ENCODE measurements around the gene FBXO10. TPM values are rescaled to one million over a fixed set of nuclear protein-coding genes. Genes with fewer than 3 reads are reported as not detected.

The FBXO10 gene
- total RNA-seq, 4 donors from 2014 or later, result 4.2 to 16.5 (median 6.8) TPM

DNA sequence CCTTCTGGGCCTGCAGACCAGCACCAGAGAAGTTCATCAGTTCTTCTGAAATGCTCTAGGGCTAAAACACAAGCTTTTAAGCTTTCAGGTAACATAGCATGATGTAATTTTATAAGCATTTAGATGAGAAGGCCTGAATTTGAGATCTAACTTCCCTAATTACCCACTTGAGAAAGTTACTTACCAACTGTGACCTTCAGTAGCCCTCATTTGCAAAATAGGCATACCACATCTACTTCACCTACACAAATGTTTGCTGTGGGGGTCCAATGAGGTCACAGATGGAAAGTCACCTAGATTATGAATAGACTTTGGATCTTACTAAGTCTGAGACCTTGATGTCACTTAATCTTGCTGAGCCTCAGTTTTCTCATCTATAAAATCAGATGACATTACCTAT, 36.5 kb downstream of the FBXO10 start:
- no peak for TF ChIP-seq CTCF (IDR thresholded peaks at IDR 0.05)
- no peak for TF ChIP-seq EP300 (IDR thresholded peaks at IDR 0.05; ENCODE audit: low read depth)
- TF ChIP-seq POLR2AphosphoS5 (IDR thresholded peaks at IDR 0.05), result no peak
- TF ChIP-seq POLR2A (IDR thresholded peaks at IDR 0.05), result no peak
- in situ Hi-C loops (cut with MboI; ENCODE audit: low pct_ligation_motif_present in 1 of 4, low pct_unique_long_range_greater_than_20kb in 1 of 4, low sequenced_read_pairs in 3 of 4) (loop anchor here in 1 of 4 donors (25.0 kb wide), 1 partner anchor 123 kb away; the partner anchor contains the start of gene FRMPD1), intact Hi-C loops (cut with DNase I; ENCODE audit: low total_unique reads) (no loop called here)
- no peaks in the 10 kb centered on the region for H3K9me3 ChIP-seq
- no peak overlapping the region for H3K4me3 ChIP-seq
- no peaks in the 10 kb centered on the region for H3K27me3 ChIP-seq
- H3K4me1 ChIP-seq, result peaks cover 0 to 5% (median 2%) of the 10 kb centered on the region in 4 donors
- H3K27ac ChIP-seq, result no peak overlapping the region
- DNase-seq, result no peak
- peaks cover 0 to 5% (median 0%) of the 10 kb centered on the region in 4 donors for H3K36me3 ChIP-seq

DNA sequence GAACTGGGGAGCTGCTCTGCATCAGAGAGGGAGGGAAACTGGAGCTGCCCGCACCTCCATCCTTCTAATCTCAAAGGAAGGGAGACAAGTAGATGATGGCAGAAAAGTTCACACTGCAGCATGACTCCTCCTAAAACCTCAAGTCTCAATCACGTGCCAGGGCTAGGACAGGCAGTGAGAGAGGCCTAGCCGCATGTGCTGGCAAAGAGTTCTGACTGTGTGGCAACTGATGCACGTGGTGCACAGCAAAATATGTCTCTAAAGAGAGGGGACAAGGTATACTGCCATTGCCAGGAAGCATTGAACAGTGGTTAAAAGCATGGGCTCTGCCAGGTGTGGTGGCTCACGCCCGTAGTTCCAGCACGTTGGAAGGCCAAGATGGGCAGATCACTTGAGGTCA, 38.1 kb downstream of the FBXO10 start:
- Histone ChIP-seq H3K36me3 (peaks cover 0 to 5% (median 0%) of the 10 kb centered on the region in 4 donors), H3K9me3 (no peaks in the 10 kb centered on the region), H3K27me3 (no peaks in the 10 kb centered on the region), H3K4me3 (no peak overlapping the region), H3K4me1 (peaks cover 0 to 5% (median 2%) of the 10 kb centered on the region in 4 donors), H3K27ac (no peak overlapping the region)
- DNase-seq, result no peak
- no peak for TF ChIP-seq CTCF (IDR thresholded peaks at IDR 0.05)
- no peak for TF ChIP-seq EP300 (IDR thresholded peaks at IDR 0.05; ENCODE audit: low read depth)
- no peak for TF ChIP-seq POLR2AphosphoS5 (IDR thresholded peaks at IDR 0.05)
- no peak for TF ChIP-seq POLR2A (IDR thresholded peaks at IDR 0.05)
- intact Hi-C loops (cut with DNase I; ENCODE audit: low total_unique reads) (no loop called here), in situ Hi-C loops (cut with MboI; ENCODE audit: low pct_ligation_motif_present in 1 of 4, low pct_unique_long_range_greater_than_20kb in 1 of 4, low sequenced_read_pairs in 3 of 4) (loop anchor here in 1 of 4 donors (25.0 kb wide), 1 partner anchor 124 kb away; the partner anchor contains the start of gene FRMPD1)
- WGBS, 2 donors (ENCODE audit: low coverage in 1 of 2), result 80 to 92% methylated on average over 1 to 7 of the region's 7 CpGs

- Histone ChIP-seq H3K4me1 (no peaks in the 10 kb centered on the region), H3K9me3 (no peaks in the 10 kb centered on the region), H3K27me3 (no peaks in the 10 kb centered on the region), H3K4me3 (no peak overlapping the region), H3K27ac (no peak overlapping the region), H3K36me3 (peaks cover 0 to 5% (median 0%) of the 10 kb centered on the region in 4 donors)
- WGBS, 2 donors (ENCODE audit: low coverage in 1 of 2), result 89% methylated on average over 10 of the region's 10 CpGs
- intact Hi-C loops (cut with DNase I; ENCODE audit: low total_unique reads) (no loop called here), in situ Hi-C loops (cut with MboI; ENCODE audit: low pct_ligation_motif_present in 1 of 4, low pct_unique_long_range_greater_than_20kb in 1 of 4, low sequenced_read_pairs in 3 of 4) (loop anchor here in 1 of 4 donors (25.0 kb wide), 1 partner anchor 127 kb away; the partner anchor contains the start of gene FRMPD1)
- TF ChIP-seq CTCF (IDR thresholded peaks at IDR 0.05), result no peak
- no peak for TF ChIP-seq POLR2AphosphoS5 (IDR thresholded peaks at IDR 0.05)
- no peak for TF ChIP-seq EP300 (IDR thresholded peaks at IDR 0.05; ENCODE audit: low read depth)
- no peak for TF ChIP-seq POLR2A (IDR thresholded peaks at IDR 0.05)
- no peak for DNase-seq
Observed at GRCh38 chr9:37534901-37535300, 41.3 kb downstream of the FBXO10 start.

DNA sequence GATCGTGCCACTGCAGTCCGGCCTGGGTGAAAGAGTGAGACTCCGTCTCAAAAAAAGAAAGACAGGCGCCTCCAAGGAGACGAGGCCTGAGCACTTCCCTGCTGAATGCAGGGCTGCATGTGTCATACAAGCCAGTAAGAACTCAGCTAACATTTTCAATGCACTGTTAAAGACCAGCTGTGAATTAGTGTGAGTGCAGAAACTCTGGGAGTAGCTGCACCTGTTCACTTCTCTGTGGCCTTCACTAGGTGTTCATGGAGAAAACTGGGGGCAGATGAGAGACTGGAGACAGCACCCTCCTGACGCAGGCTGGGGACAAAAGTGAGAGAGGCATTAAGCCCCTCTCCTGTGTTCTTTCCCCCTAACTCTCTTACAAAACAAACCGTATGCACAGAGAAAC, 41.8 kb downstream of the FBXO10 start:
- no peaks in the 10 kb centered on the region for H3K4me1 ChIP-seq
- no peak for TF ChIP-seq POLR2A (IDR thresholded peaks at IDR 0.05)
- no peak for TF ChIP-seq EP300 (IDR thresholded peaks at IDR 0.05; ENCODE audit: low read depth)
- no peak for TF ChIP-seq POLR2AphosphoS5 (IDR thresholded peaks at IDR 0.05)
- no peak for TF ChIP-seq CTCF (IDR thresholded peaks at IDR 0.05)
- H3K27me3 ChIP-seq, result no peaks in the 10 kb centered on the region
- 40 to 93% methylated on average over 1 to 7 of the region's 7 CpGs for WGBS, 2 donors (ENCODE audit: low coverage in 1 of 2)
- in situ Hi-C loops (cut with MboI; ENCODE audit: low pct_ligation_motif_present in 1 of 4, low pct_unique_long_range_greater_than_20kb in 1 of 4, low sequenced_read_pairs in 3 of 4), result loop anchor here in 1 of 4 donors (25.0 kb wide), 1 partner anchor 128 kb away; the partner anchor contains the start of gene FRMPD1
- H3K4me3 ChIP-seq, result no peak overlapping the region
- intact Hi-C loops (cut with DNase I; ENCODE audit: low total_unique reads), result no loop called here
- peaks cover 0 to 2% (median 0%) of the 10 kb centered on the region in 4 donors for H3K36me3 ChIP-seq
- no peak overlapping the region for H3K27ac ChIP-seq
- H3K9me3 ChIP-seq, result no peaks in the 10 kb centered on the region
- DNase-seq, result no peak
